Measurements from ENCODE around the gene PARP2. TPM values are rescaled to one million over a fixed set of nuclear protein-coding genes. Genes with fewer than 3 reads are reported as not detected.

PARP2 gene
- total and polyA plus RNA-seq, 2 of the 8 experiments (the other 6 are each of a cell fraction or from before 2014, with no cell fraction given): 27.7 to 41.7 TPM

DNA sequence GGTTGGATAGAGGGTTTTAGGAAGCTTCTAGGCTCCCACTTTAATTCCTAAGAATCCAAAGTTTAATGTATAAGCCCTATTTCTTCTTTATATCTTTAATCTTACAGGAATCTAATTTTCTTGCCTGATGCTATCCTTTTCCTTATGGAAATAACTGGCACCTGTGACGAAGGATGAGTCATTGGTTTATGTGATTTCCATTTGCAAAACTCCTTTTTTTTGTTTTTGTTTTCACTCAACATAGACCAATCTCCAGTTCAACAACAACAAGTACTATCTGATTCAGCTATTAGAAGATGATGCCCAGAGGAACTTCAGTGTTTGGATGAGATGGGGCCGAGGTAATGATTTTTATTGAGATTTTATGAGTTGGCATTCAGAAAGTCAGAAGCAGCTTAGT is 6.8 kb downstream of the PARP2 start (continued):
- no peak for TF ChIP-seq CBX5 (IDR thresholded peaks at IDR 0.05; ENCODE audit: low read depth, low read length)

DNA sequence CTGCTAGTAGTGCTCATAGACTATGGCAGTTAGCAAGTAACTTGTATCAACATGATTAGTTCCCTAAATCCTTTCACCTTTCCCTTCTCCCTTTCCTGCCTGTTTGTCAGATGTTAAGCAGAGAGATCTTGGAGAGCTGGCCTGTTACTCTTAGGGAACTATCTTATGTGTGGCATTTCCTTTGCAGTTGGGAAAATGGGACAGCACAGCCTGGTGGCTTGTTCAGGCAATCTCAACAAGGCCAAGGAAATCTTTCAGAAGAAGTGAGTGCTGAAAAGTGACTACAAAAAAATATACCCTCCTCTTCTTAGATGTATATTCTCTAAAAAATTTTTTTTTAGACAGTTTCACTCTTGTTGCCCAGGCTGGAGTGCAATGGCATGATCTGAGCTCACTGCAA is 7.4 kb downstream of the PARP2 start:
- Histone ChIP-seq H3K18ac (ENCODE audit: extremely low read depth, low read length) (no peak overlapping the region), H3K9me3 (ENCODE audit: insufficient read depth in 2 of 2, low read depth in 1 of 2, low read length in 1 of 2) (no peaks in the 10 kb centered on the region; a peak in 1 of 4 replicates), H2BK15ac (ENCODE audit: low read length) (no peak overlapping the region), H3K23ac (ENCODE audit: insufficient read length) (no peak overlapping the region), H3K36me3 (ENCODE audit: control insufficient read depth in 2 of 4, insufficient read depth in 4 of 4, low read length in 3 of 4) (peaks cover 21 to 86% (median 53%) of the 10 kb centered on the region in 4 experiments), H3K79me1 (ENCODE audit: low read depth, low read length) (no peaks in the 10 kb centered on the region), H3K4ac (replicated peaks; ENCODE audit: insufficient read length, low read depth, low read length) (no peak overlapping the region), H2BK12ac (ENCODE audit: low read depth, low read length) (no peak overlapping the region), H3K56ac (replicated peaks; ENCODE audit: insufficient read length, low read depth, low read length) (no peak overlapping the region), H2AFZ (ENCODE audit: low read length) (no peak overlapping the region), H2BK120ac (replicated peaks; ENCODE audit: low read depth, low read length) (no peak overlapping the region), H4K8ac (ENCODE audit: extremely low read depth, insufficient read depth, low read length) (no peak overlapping the region), H3K23me2 (ENCODE audit: low read depth, low read length) (no peaks in the 10 kb centered on the region), H3K14ac (ENCODE audit: insufficient read length) (no peak overlapping the region), H3K9ac (replicated peaks in 1 of 4; ENCODE audit: extremely low read depth in 1 of 4, low read depth in 3 of 4, low read length in 3 of 4) (no peak overlapping the region), H2AK5ac (ENCODE audit: low read depth, low read length) (no peak overlapping the region), H4K91ac (replicated peaks; ENCODE audit: insufficient read length, low read length) (no peak overlapping the region), H4K20me1 (replicated peaks in 1 of 2; ENCODE audit: control insufficient read depth in 1 of 2, insufficient read depth in 2 of 2, low read length in 2 of 2) (no peaks in the 10 kb centered on the region), H3K4me3 (ENCODE audit: extremely low read depth in 1 of 4, insufficient read depth in 2 of 4, low read depth in 3 of 4, low read length in 4 of 4) (no peak overlapping the region), H3K4me2 (ENCODE audit: insufficient read depth in 1 of 2, low read depth in 2 of 2, low read length in 2 of 2) (no peak overlapping the region), H4K5ac (ENCODE audit: insufficient read length, low read depth, low read length) (no peak overlapping the region), H2BK20ac (ENCODE audit: low read length) (no peak overlapping the region), H3K4me1 (replicated peaks in 1 of 4; ENCODE audit: control insufficient read depth in 3 of 4, insufficient read depth in 4 of 4, low read length in 3 of 4) (no peaks in the 10 kb centered on the region), H3K27me3 (replicated peaks in 1 of 4; ENCODE audit: control insufficient read depth in 3 of 4, extremely low read depth in 1 of 4, insufficient read depth in 3 of 4, low read length in 3 of 4) (no peaks in the 10 kb centered on the region), H3K79me2 (ENCODE audit: control insufficient read depth in 1 of 2, insufficient read depth in 2 of 2, low read length in 2 of 2) (no peaks in the 10 kb centered on the region), H3K27ac (ENCODE audit: low read depth, low read length) (no peak overlapping the region), H2BK5ac (ENCODE audit: low read depth, low read length) (no peak overlapping the region)
- FAIRE-seq (no peak), DNase-seq (ENCODE audit: low read depth in 1 of 2, low spot score in 2 of 2) (no peak)
- ChIA-PET CTCF (ENCODE audit: partially characterized antibody) (interaction anchor here (1.7 to 2.1 kb wide), 3 partner anchors 10 to 31 kb away, joined by 4 to 13 read pairs (median 7); no protein-coding TSS in a partner anchor), POLR2A (ENCODE audit: partially characterized antibody) (interaction anchor here (1.0 kb wide), 1 partner anchor 98 kb away, joined by 4 read pairs; no protein-coding TSS in a partner anchor)
- TF ChIP-seq YY1 (IDR thresholded peaks at IDR 0.05; ENCODE audit: low read depth, low read length) (no peak), CTBP2 (IDR thresholded peaks at IDR 0.05; ENCODE audit: borderline replicate concordance, insufficient read depth, insufficient read length, low read length) (no peak), ASH2L (IDR thresholded peaks at IDR 0.05; ENCODE audit: low read length) (no peak), NANOG (IDR thresholded peaks at IDR 0.05; ENCODE audit: insufficient read depth, low read depth, low read length, poor library complexity, severe bottlenecking) (no peak), BRCA1 (IDR thresholded peaks at IDR 0.05; ENCODE audit: low read depth, low read length) (no peak), HDAC2 (IDR thresholded peaks at IDR 0.05; ENCODE audit: borderline replicate concordance in 1 of 2, low read depth in 2 of 2, low read length in 2 of 2) (no peak), KDM4A (IDR thresholded peaks at IDR 0.05; ENCODE audit: low read depth, low read length, severe bottlenecking) (no peak), SP2 (IDR thresholded peaks at IDR 0.05; ENCODE audit: low read length) (no peak), RAD21 (IDR thresholded peaks at IDR 0.05 in 1 of 2, conservative IDR thresholded peaks at IDR 0.05 in 1 of 2; ENCODE audit: low read depth in 2 of 2, low read length in 2 of 2) (no peak)
- TF ChIP-seq, protein P1, sequence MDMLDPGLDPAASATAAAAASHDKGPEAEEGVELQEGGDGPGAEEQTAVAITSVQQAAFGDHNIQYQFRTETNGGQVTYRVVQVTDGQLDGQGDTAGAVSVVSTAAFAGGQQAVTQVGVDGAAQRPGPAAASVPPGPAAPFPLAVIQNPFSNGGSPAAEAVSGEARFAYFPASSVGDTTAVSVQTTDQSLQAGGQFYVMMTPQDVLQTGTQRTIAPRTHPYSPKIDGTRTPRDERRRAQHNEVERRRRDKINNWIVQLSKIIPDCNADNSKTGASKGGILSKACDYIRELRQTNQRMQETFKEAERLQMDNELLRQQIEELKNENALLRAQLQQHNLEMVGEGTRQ (IDR thresholded peaks at IDR 0.05; ENCODE audit: low read length): no peak

Measured in H1 (cell line).